Measurements from ENCODE around the gene NOMO2. TPM values are rescaled to one million over a fixed set of nuclear protein-coding genes. Genes with fewer than 3 reads are reported as not detected.
A peak's percentile ranks its signal among the peaks of the same experiment; 100 is the strongest.
"Not testable (repeated sequence)": the region's sequence is repeated elsewhere in the genome, so short reads cannot be mapped to it uniquely, and the experiment has no call there.

The NOMO2 gene
- total and polyA plus RNA-seq, 10 of the 15 experiments (the other 5 are each of a cell fraction or from before 2014, with no cell fraction given): 30.2 to 110 (median 73.2) TPM

GRCh38 chr16:18560416-18561220 is 1.3 kb downstream of the NOMO2 start:
- peak overlapping the region; percentile 44 for H3K9ac ChIP-seq (ENCODE audit: control insufficient read depth, insufficient read depth, low read length)
- not testable (repeated sequence) for DNase-seq (ENCODE audit: low read depth, low spot score)

GRCh38 chr16:18553671-18554070 is 8.2 kb downstream of the NOMO2 start:
- RAD21 ChIA-PET (ENCODE audit: unreplicated experiment); DNase-seq (ENCODE audit: low read depth, low spot score); H3K27me3 ChIP-seq (replicated peaks in 1 of 2; ENCODE audit: control insufficient read depth in 2 of 2, insufficient read depth in 2 of 2, low read length in 1 of 2): not testable (repeated sequence)

More at GRCh38 chr16:18560416-18561220, 1.3 kb downstream of the NOMO2 start:
- TF ChIP-seq NR2F1 (conservative IDR thresholded peaks at IDR 0.05) (peak; percentile 91), NR2C1 (IDR thresholded peaks at IDR 0.05) (peak; percentile 82), ZNF687 (IDR thresholded peaks at IDR 0.05) (0 out of 2 replicates have a peak, but pooled peaks have one; percentile 27)
- H3K4me2 ChIP-seq (ENCODE audit: control insufficient read depth, insufficient read depth): peak overlapping the region; percentile 48; the same call in 1 of the 2 replicates
- peaks cover 11% of the 10 kb centered on the region for H3K79me2 ChIP-seq (ENCODE audit: control insufficient read depth, insufficient read depth, low read length)
- in situ Hi-C loops (cut with MboI); RAD21 ChIA-PET (ENCODE audit: unreplicated experiment); H3K36me3 ChIP-seq (ENCODE audit: control insufficient read depth in 2 of 2, insufficient read depth in 2 of 2, low read length in 1 of 2); H2AFZ ChIP-seq (ENCODE audit: control insufficient read depth, low read depth, low read length); H3K27me3 ChIP-seq (replicated peaks in 1 of 2; ENCODE audit: control insufficient read depth in 2 of 2, insufficient read depth in 2 of 2, low read length in 1 of 2); H4K20me1 ChIP-seq (ENCODE audit: control insufficient read depth, insufficient read depth); FAIRE-seq; H3K9me3 ChIP-seq (replicated peaks; ENCODE audit: control insufficient read depth, insufficient read depth, low read length); H3K4me1 ChIP-seq (ENCODE audit: control insufficient read depth, insufficient read depth, low read length); intact Hi-C loops (cut with micrococcal nuclease; ENCODE audit: unreplicated experiment); CTCF ChIA-PET; SMC1A ChIA-PET (ENCODE audit: uncharacterized antibody, unreplicated experiment); H3K27ac ChIP-seq (ENCODE audit: control insufficient read depth, insufficient read depth): not testable (repeated sequence)
- POLR2A ChIA-PET: interaction anchor here (0.6 kb wide), 1 partner anchor 723 kb away, joined by 3 read pairs; no protein-coding TSS in a partner anchor
- ATAC-seq: peak; percentile 56
- peak overlapping the region; percentile 61 for H3K4me3 ChIP-seq
- WGBS (ENCODE audit: insufficient coverage, insufficient replicate concordance, low lambda C conversion rate, missing lambda C conversion rate): 50% methylated on average over 8 of the region's 16 CpGs
- TSS peak; percentile 78 for BruUV-seq (replicated peaks)

GRCh38 chr16:18547382-18547781 is 14.5 kb downstream of the NOMO2 start:
- H4K20me1 ChIP-seq (ENCODE audit: control insufficient read depth, insufficient read depth); H3K27ac ChIP-seq (ENCODE audit: control insufficient read depth, insufficient read depth); intact Hi-C loops (cut with micrococcal nuclease; ENCODE audit: unreplicated experiment); H3K79me2 ChIP-seq (ENCODE audit: control insufficient read depth, insufficient read depth, low read length); RAD21 ChIA-PET (ENCODE audit: unreplicated experiment); FAIRE-seq; H3K9ac ChIP-seq (ENCODE audit: control insufficient read depth, insufficient read depth, low read length); SMC1A ChIA-PET (ENCODE audit: uncharacterized antibody, unreplicated experiment); H3K4me2 ChIP-seq (ENCODE audit: control insufficient read depth, insufficient read depth); H2AFZ ChIP-seq (ENCODE audit: control insufficient read depth, low read depth, low read length); H3K36me3 ChIP-seq (ENCODE audit: control insufficient read depth in 2 of 2, insufficient read depth in 2 of 2, low read length in 1 of 2); in situ Hi-C loops (cut with MboI); H3K4me3 ChIP-seq; POLR2A ChIA-PET; H3K4me1 ChIP-seq (ENCODE audit: control insufficient read depth, insufficient read depth, low read length); BruUV-seq (replicated peaks); H3K27me3 ChIP-seq (replicated peaks in 1 of 2; ENCODE audit: control insufficient read depth in 2 of 2, insufficient read depth in 2 of 2, low read length in 1 of 2); DNase-seq (ENCODE audit: low read depth, low spot score); H3K9me3 ChIP-seq (replicated peaks; ENCODE audit: control insufficient read depth, insufficient read depth, low read length); CTCF ChIA-PET; ATAC-seq: not testable (repeated sequence)
- WGBS (ENCODE audit: insufficient coverage, insufficient replicate concordance, low lambda C conversion rate, missing lambda C conversion rate): 90% methylated on average over 4 of the region's 6 CpGs

More at GRCh38 chr16:18553671-18554070, 8.2 kb downstream of the NOMO2 start:
- intact Hi-C loops (cut with micrococcal nuclease; ENCODE audit: unreplicated experiment); in situ Hi-C loops (cut with MboI); ATAC-seq; H3K4me1 ChIP-seq (ENCODE audit: control insufficient read depth, insufficient read depth, low read length); H3K9ac ChIP-seq (ENCODE audit: control insufficient read depth, insufficient read depth, low read length); H2AFZ ChIP-seq (ENCODE audit: control insufficient read depth, low read depth, low read length); H4K20me1 ChIP-seq (ENCODE audit: control insufficient read depth, insufficient read depth); H3K79me2 ChIP-seq (ENCODE audit: control insufficient read depth, insufficient read depth, low read length); CTCF ChIA-PET; H3K4me2 ChIP-seq (ENCODE audit: control insufficient read depth, insufficient read depth); SMC1A ChIA-PET (ENCODE audit: uncharacterized antibody, unreplicated experiment); H3K4me3 ChIP-seq; FAIRE-seq; H3K9me3 ChIP-seq (replicated peaks; ENCODE audit: control insufficient read depth, insufficient read depth, low read length); POLR2A ChIA-PET; BruUV-seq (replicated peaks); H3K36me3 ChIP-seq (ENCODE audit: control insufficient read depth in 2 of 2, insufficient read depth in 2 of 2, low read length in 1 of 2); H3K27ac ChIP-seq (ENCODE audit: control insufficient read depth, insufficient read depth): not testable (repeated sequence)
- no CpG with 5 or more reads among the region's 5 CpGs for WGBS (ENCODE audit: insufficient coverage, insufficient replicate concordance, low lambda C conversion rate, missing lambda C conversion rate)

All from GM12878 (cell line).